ENCODE measurements around the gene OR51B6.
A peak's percentile ranks its signal among the peaks of the same experiment; 100 is the strongest.

The OR51B6 gene

GRCh38 chr11:5366856-5367255 lies 15.5 kb downstream of the OR51B6 start:
- DNase-seq, result no peak

GRCh38 chr11:5367448-5368074 lies 16.3 kb downstream of the OR51B6 start:
- no peak for DNase-seq

GRCh38 chr11:5368502-5369043 lies 17.3 kb downstream of the OR51B6 start:
- no peak for DNase-seq

- DNase-seq, result peak in 1 of 3 donors; percentile 1
Measured at GRCh38 chr11:5369789-5370188, 18.5 kb downstream of the OR51B6 start.

- DNase-seq, result peak; percentile 67 to 78 (median 72)
Measured at GRCh38 chr11:5380740-5381342, 29.5 kb downstream of the OR51B6 start.

- no peak for DNase-seq
Measured at GRCh38 chr11:5383576-5383975, 32.3 kb downstream of the OR51B6 start, which contains the start of gene OR51M1. TSS of gene OR51M1 (plus strand) at chr11:5383812. CDS start at chr11:5389399, 5,587 bp downstream.

- no peak for DNase-seq
Measured at GRCh38 chr11:5384335-5384734, 33.0 kb downstream of the OR51B6 start.

GRCh38 chr11:5390210-5390609 lies 38.9 kb downstream of the OR51B6 start:
- DNase-seq, result no peak

GRCh38 chr11:5394091-5394490 lies 42.8 kb downstream of the OR51B6 start:
- no peak for DNase-seq

GRCh38 chr11:5398936-5399335 lies 47.6 kb downstream of the OR51B6 start:
- DNase-seq, result no peak

Measured in suppressor macrophage treated with lipopolysaccharide for 1 hour (primary cell).